Activated T-cell treated with anti-CD3 and anti-CD28 coated beads for 24 hours (primary cell): Measurements from ENCODE around the gene PSMB1.
A peak's percentile ranks its signal among the peaks of the same experiment; 100 is the strongest.
"Not testable (repeated sequence)": the region's sequence is repeated elsewhere in the genome, so short reads cannot be mapped to it uniquely, and the experiment has no call there.

Experiments used
- DNase-seq: peaks from one replicate; pipeline ENCODE4 v3.0.0-alpha.2; 2020; ENCODE audit warnings: low read depth

The PSMB1 gene

GRCh38 chr6:170535004-170535403 lies 18.1 kb downstream of the PSMB1 start:
- DNase-seq: no peak

GRCh38 chr6:170533792-170534191 lies 19.3 kb downstream of the PSMB1 start:
- DNase-seq: no peak

GRCh38 chr6:170532867-170533488 lies 20.1 kb downstream of the PSMB1 start:
- DNase-seq: no peak

GRCh38 chr6:170529839-170530469 lies 23.2 kb downstream of the PSMB1 start:
- DNase-seq: peak; percentile 55

GRCh38 chr6:170527995-170528394 lies 25.1 kb downstream of the PSMB1 start:
- DNase-seq: not testable (repeated sequence)

- no peak for DNase-seq
Measured at GRCh38 chr6:170525795-170526194, 27.3 kb downstream of the PSMB1 start.

- DNase-seq: no peak
Measured at GRCh38 chr6:170524172-170524502, 29.0 kb downstream of the PSMB1 start.

GRCh38 chr6:170523256-170524171 lies 29.6 kb downstream of the PSMB1 start:
- DNase-seq: no peak

GRCh38 chr6:170522565-170523183 lies 30.4 kb downstream of the PSMB1 start:
- no peak for DNase-seq

- DNase-seq: peak; percentile 13
Measured at GRCh38 chr6:170516783-170517616, 36.1 kb downstream of the PSMB1 start.

- DNase-seq: no peak
Measured at GRCh38 chr6:170514908-170515307, 38.2 kb downstream of the PSMB1 start.

GRCh38 chr6:170512249-170512648 lies 40.9 kb downstream of the PSMB1 start:
- no peak for DNase-seq

- no peak for DNase-seq
Measured at GRCh38 chr6:170510631-170511030, 42.5 kb downstream of the PSMB1 start.

GRCh38 chr6:170509723-170510018 lies 43.4 kb downstream of the PSMB1 start:
- DNase-seq: no peak

GRCh38 chr6:170508892-170509722 lies 44.0 kb downstream of the PSMB1 start:
- not testable (repeated sequence) for DNase-seq

GRCh38 chr6:170508275-170508674 lies 44.8 kb downstream of the PSMB1 start:
- DNase-seq: not testable (repeated sequence)

- not testable (repeated sequence) for DNase-seq
Measured at GRCh38 chr6:170507728-170508127, 45.4 kb downstream of the PSMB1 start.

GRCh38 chr6:170506446-170506845 lies 46.7 kb downstream of the PSMB1 start:
- no peak for DNase-seq

GRCh38 chr6:170505306-170505705 lies 47.8 kb downstream of the PSMB1 start:
- no peak for DNase-seq

- DNase-seq: no peak
Measured at GRCh38 chr6:170504479-170504878, 48.6 kb downstream of the PSMB1 start.

- no peak for DNase-seq
Measured at GRCh38 chr6:170503414-170503761, 49.7 kb downstream of the PSMB1 start.
